ENCODE results near the gene PCDHB11.
"Not testable (repeated sequence)": the region's sequence is repeated elsewhere in the genome, so short reads cannot be mapped to it uniquely, and the experiment has no call there.

Gene PCDHB11

DNA sequence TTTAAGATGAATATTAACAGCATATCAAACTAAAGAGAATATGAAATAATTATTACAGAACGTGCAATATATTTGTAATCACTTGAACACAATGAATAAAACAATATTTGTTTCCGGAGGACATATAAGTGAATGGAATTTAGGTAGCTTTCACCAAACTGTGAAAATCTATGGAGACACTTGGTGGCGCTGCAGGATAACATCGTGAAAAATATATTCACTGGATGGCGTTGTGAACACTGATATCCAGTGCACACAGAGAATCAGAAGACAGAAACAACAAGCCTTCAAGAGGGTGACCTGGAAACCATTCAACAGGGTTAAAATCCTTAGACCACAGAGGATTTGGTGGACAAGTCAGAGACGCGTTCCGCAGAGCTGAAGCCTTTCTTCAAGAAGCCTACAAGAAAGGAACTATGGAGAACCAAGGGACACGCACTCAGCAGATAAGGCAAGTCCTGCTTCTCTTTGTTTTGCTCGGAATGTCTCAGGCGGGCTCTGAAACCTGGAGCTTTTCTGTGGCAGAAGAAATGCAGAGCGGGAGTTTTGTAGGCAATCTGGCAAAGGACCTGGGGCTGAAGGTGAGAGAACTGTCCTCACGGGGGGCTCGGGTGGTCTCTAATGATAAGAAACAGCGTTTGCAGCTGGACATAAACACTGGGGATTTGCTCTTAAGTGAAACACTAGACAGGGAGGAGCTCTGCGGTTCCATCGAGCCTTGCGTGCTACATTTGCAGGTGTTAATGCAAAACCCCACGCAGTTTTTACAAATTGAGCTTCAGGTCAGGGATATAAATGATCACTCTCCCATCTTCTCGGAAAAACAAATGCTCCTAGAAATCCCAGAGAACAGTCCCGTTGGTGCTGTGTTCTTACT, at the start of gene PCDHB11:
TSS of gene PCDHB11 (plus strand) at position 269 of the 877 bp plus-strand sequence. CDS start at position 417, 148 bp downstream.
- DNase-seq (ENCODE audit: low read depth, low spot score), result no peak

GRCh38 chr5:141149812-141150211, 49.6 kb upstream of the PCDHB11 start, which contains the start of gene PCDHB6:
TSS of gene PCDHB6 (plus strand) at chr5:141150057. CDS start at chr5:141150258, 201 bp downstream.
- no peak for DNase-seq (ENCODE audit: low read depth, low spot score)

- no peak for DNase-seq (ENCODE audit: low read depth, low spot score)
Observed at GRCh38 chr5:141150224-141150992, 49.0 kb upstream of the PCDHB11 start.

GRCh38 chr5:141150993-141151325, 48.5 kb upstream of the PCDHB11 start:
- DNase-seq (ENCODE audit: low read depth, low spot score), result no peak

GRCh38 chr5:141151632-141152031, 47.8 kb upstream of the PCDHB11 start:
- DNase-seq (ENCODE audit: low read depth, low spot score), result not testable (repeated sequence)

GRCh38 chr5:141152096-141152495, 47.3 kb upstream of the PCDHB11 start:
- DNase-seq (ENCODE audit: low read depth, low spot score), result not testable (repeated sequence)

- DNase-seq (ENCODE audit: low read depth, low spot score), result no peak
Observed at GRCh38 chr5:141155540-141156374, 43.7 kb upstream of the PCDHB11 start.

- not testable (repeated sequence) for DNase-seq (ENCODE audit: low read depth, low spot score)
Observed at GRCh38 chr5:141157356-141157755, 42.1 kb upstream of the PCDHB11 start.

DNA sequence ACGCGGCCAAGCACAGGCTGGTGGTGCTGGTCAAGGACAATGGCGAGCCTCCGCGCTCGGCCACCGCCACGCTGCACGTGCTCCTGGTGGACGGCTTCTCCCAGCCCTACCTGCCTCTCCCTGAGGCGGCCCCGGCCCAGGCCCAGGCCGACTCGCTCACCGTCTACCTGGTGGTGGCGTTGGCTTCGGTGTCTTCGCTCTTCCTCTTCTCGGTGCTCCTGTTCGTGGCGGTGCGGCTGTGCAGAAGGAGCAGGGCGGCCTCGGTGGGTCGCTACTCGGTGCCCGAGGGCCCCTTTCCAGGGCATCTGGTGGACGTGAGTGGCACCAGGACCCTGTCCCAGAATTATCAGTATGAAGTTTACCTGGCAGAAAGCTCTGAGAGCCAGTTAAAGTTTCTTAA, 41.5 kb upstream of the PCDHB11 start:
- DNase-seq (ENCODE audit: low read depth, low spot score), result not testable (repeated sequence)

GRCh38 chr5:141172381-141173204, 26.8 kb upstream of the PCDHB11 start, which contains the start of gene PCDHB7:
TSS of gene PCDHB7 (plus strand) at chr5:141172644. CDS start at chr5:141172836, 192 bp downstream.
- no peak for DNase-seq (ENCODE audit: low read depth, low spot score)

GRCh38 chr5:141174291-141175104, 24.9 kb upstream of the PCDHB11 start:
- DNase-seq (ENCODE audit: low read depth, low spot score), result not testable (repeated sequence)

DNA sequence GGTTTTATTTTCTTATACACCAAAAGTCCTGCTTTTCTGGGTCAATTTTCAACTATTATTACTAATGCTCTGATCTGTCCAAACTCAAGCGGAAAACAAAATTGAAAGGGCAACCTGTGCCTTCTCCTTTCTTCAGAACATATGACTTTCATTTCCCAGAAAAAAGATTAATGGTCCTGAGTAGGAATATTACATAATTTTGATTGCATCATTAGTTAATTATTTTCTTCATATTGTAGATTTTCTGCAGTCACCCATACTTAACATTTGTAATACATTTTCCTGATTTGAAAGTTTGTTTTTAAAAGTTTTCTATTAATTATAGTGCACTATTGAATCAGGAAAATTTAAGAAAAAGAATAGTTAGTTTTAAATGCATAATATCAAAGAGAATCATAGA, 23.5 kb upstream of the PCDHB11 start:
- no peak for DNase-seq (ENCODE audit: low read depth, low spot score)

- DNase-seq (ENCODE audit: low read depth, low spot score), result not testable (repeated sequence)
Observed at GRCh38 chr5:141177577-141178191, 21.7 kb upstream of the PCDHB11 start, which contains the start of gene PCDHB8. TSS of gene PCDHB8 (plus strand) at chr5:141177790. CDS start at chr5:141178035, 245 bp downstream.

DNA sequence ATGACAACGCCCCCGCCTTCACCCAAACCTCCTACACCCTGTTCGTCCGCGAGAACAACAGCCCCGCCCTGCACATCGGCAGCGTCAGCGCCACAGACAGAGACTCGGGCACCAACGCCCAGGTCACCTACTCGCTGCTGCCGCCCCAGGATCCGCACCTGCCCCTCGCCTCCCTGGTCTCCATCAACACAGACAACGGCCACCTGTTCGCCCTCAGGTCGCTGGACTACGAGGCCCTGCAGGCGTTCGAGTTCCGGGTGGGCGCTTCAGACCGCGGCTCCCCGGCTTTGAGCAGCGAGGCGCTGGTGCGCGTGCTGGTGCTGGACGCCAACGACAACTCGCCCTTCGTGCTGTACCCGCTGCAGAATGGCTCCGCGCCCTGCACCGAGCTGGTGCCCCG, 20.1 kb upstream of the PCDHB11 start:
- not testable (repeated sequence) for DNase-seq (ENCODE audit: low read depth, low spot score)

DNA sequence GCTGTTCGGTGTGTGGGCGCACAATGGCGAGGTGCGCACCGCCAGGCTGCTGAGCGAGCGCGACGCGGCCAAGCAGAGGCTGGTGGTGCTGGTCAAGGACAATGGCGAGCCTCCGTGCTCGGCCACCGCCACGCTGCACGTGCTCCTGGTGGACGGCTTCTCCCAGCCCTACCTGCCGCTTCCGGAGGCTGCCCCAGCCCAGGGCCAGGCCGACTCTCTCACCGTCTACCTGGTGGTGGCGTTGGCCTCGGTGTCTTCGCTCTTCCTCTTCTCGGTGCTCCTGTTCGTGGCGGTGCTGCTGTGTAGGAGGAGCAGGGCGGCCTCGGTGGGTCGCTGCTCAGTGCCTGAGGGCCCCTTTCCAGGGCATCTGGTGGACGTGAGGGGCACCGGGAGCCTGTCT, 19.6 kb upstream of the PCDHB11 start:
- not testable (repeated sequence) for DNase-seq (ENCODE audit: low read depth, low spot score)

GRCh38 chr5:141180313-141180712, 19.1 kb upstream of the PCDHB11 start:
- DNase-seq (ENCODE audit: low read depth, low spot score), result no peak

DNA sequence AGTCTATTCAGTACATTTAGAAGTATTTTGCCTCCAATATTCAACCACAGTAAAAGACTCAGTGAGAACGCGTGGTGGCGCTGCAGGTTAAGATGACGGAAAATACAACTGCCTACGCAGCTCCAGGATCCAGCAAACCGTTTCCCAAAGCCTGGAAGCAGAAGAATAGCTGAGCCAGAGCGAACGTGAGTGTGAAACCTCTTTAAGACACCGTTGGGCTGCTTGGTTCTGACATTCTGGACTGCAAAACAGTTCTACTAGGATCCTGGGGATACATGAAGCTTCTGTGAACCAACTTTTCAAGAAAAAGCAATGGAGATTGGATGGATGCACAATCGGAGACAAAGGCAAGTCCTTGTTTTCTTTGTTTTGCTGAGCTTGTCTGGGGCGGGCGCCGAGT, 17.2 kb upstream of the PCDHB11 start, which contains the start of gene PCDHB16:
TSS of gene PCDHB16 (plus strand) at position 140 of the 400 bp plus-strand sequence. CDS start at position 313, 173 bp downstream.
- DNase-seq (ENCODE audit: low read depth, low spot score), result no peak

DNA sequence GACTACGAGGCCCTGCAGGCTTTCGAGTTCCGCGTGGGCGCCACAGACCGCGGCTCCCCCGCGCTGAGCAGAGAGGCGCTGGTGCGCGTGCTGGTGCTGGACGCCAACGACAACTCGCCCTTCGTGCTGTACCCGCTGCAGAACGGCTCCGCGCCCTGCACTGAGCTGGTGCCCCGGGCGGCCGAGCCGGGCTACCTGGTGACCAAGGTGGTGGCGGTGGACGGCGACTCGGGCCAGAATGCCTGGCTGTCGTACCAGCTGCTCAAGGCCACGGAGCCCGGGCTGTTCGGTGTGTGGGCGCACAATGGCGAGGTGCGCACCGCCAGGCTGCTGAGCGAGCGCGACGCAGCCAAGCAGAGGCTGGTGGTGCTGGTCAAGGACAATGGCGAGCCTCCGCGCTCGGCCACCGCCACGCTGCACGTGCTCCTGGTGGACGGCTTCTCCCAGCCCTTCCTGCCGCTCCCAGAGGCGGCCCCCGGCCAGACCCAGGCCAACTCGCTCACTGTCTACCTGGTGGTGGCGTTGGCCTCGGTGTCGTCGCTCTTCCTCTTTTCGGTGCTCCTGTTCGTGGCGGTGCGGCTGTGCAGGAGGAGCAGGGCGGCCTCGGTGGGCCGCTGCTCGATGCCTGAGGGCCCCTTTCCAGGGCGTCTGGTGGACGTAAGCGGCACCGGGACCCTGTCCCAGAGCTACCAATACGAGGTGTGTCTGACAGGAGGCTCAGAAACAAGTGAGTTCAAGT, 15.1 kb upstream of the PCDHB11 start:
- DNase-seq (ENCODE audit: low read depth, low spot score), result not testable (repeated sequence)
